IMR-90 (cell line): ENCODE data around the gene MYL12B. TPM values are rescaled to one million over a fixed set of nuclear protein-coding genes. Genes with fewer than 3 reads are reported as not detected.

ENCODE experiments used
- ATAC-seq: fragments of 200-7000 bp; cut with Tn5 transposase; 2 replicates; pipeline ENCODE4 v1.9.1; 2020; ENCODE audit warnings: low read depth, mild to moderate bottlenecking, moderate library complexity
- BruUV-seq: library from RNA; stranded (reverse); fragments of 400-500 nt; replicated peaks from 2 replicates; lab custom pipeline; 2021; lab: Mats Ljungman, UMichigan
- CTCF ChIA-PET: fragments of 300-600 bp; formaldehyde crosslinking; extraction: SDS; loops from one replicate; lab custom pipeline; 2021; ENCODE audit warnings: antibody characterized with exemption; lab: Yijun Ruan, JAX
- POLR2A ChIA-PET: fragments of 300-600 bp; sonication (Branson Sonifier 250); formaldehyde crosslinking; loops from one replicate; lab custom pipeline; 2022; ENCODE audit warnings: antibody characterized with exemption; ENCODE audit not compliant: unreplicated experiment; lab: Charles Lee
- DNase-seq: peaks from one replicate; pipeline ENCODE4 v3.0.0; 2013
- H2AFZ ChIP-seq: replicated peaks from 2 replicates; pipeline ENCODE3; 2013; ENCODE audit warnings: low read length, mild to moderate bottlenecking; ENCODE audit not compliant: poor library complexity
- H2AK5ac ChIP-seq: 2 replicates; pipeline ENCODE4 v1.6.1; 2013; ENCODE audit warnings: low read depth, low read length, inconsistent platforms
- H2AK9ac ChIP-seq: replicated peaks from 2 replicates; pipeline ENCODE3; 2013; ENCODE audit warnings: mild to moderate bottlenecking, low read depth, low read length, moderate library complexity; ENCODE audit not compliant: poor library complexity
- H2BK120ac ChIP-seq: 2 replicates; pipeline ENCODE4 v1.6.1; 2013; ENCODE audit warnings: low read depth, low read length, inconsistent platforms
- H2BK15ac ChIP-seq: 3 replicates; pipeline ENCODE4 v1.6.1; 2013; ENCODE audit warnings: low read depth, low read length, inconsistent platforms
- H2BK20ac ChIP-seq: 2 replicates; pipeline ENCODE4 v1.6.1; 2013; ENCODE audit warnings: low read depth, mild to moderate bottlenecking, inconsistent platforms, low read length, moderate library complexity
- H2BK5ac ChIP-seq: 2 replicates; pipeline ENCODE4 v1.6.1; 2013; ENCODE audit warnings: mild to moderate bottlenecking, low read depth, low read length, inconsistent platforms; ENCODE audit not compliant: poor library complexity, severe bottlenecking
- H3K14ac ChIP-seq: replicated peaks from 2 replicates; pipeline ENCODE4 v1.6.1; 2013; ENCODE audit warnings: low read depth, low read length, inconsistent platforms
- H3K18ac ChIP-seq: 2 replicates; pipeline ENCODE4 v1.6.1; 2013; ENCODE audit warnings: low read depth, low read length, control low read depth
- H3K23ac ChIP-seq: 2 replicates; pipeline ENCODE4 v1.6.1; 2013; ENCODE audit warnings: low read depth, low read length, inconsistent platforms
- H3K27ac ChIP-seq: 2 replicates; pipeline ENCODE4 v1.5.1; 2013; ENCODE audit warnings: mild to moderate bottlenecking, control low read depth, low read length; ENCODE audit not compliant: insufficient read depth
- H3K27me3 ChIP-seq: 2 replicates; pipeline ENCODE4 v1.6.1; 2013; ENCODE audit warnings: low read length; ENCODE audit not compliant: control insufficient read depth, insufficient read depth
- H3K36me3 ChIP-seq: 2 replicates; pipeline ENCODE4 v1.6.1; 2013; ENCODE audit warnings: low read length, mixed read lengths; ENCODE audit not compliant: control insufficient read depth, insufficient read depth
- H3K4ac ChIP-seq: 2 replicates; pipeline ENCODE4 v1.6.1; 2013; ENCODE audit warnings: low read depth, low read length, inconsistent platforms
- H3K4me1 ChIP-seq: 2 replicates; pipeline ENCODE4 v1.6.1; 2013; ENCODE audit warnings: low read length, mixed read lengths; ENCODE audit not compliant: control insufficient read depth, insufficient read depth
- H3K4me2 ChIP-seq: 2 replicates; pipeline ENCODE4 v1.6.1; 2013; ENCODE audit warnings: low read depth, mild to moderate bottlenecking, control low read depth, low read length, moderate library complexity
- H3K4me3 ChIP-seq: 2 replicates; pipeline ENCODE4 v1.5.1; 2013; ENCODE audit warnings: low read depth, mild to moderate bottlenecking, control low read depth, low read length, moderate library complexity; ENCODE audit not compliant: insufficient read depth
- H3K56ac ChIP-seq: 2 replicates; pipeline ENCODE4 v1.6.1; 2013; ENCODE audit warnings: low read length, inconsistent platforms; ENCODE audit not compliant: insufficient read depth; ENCODE audit errors: extremely low read depth
- H3K79me1 ChIP-seq, 2 experiments: 2 replicates each; pipeline ENCODE4 v1.6.1; 2013; ENCODE audit warnings: low read length in 2 of 2, inconsistent platforms in 1 of 2, low read depth in 1 of 2
- H3K9ac ChIP-seq: 2 replicates; pipeline ENCODE4 v1.6.1; 2013; ENCODE audit warnings: low read depth, low read length, control low read depth
- H3K9me1 ChIP-seq: 2 replicates; pipeline ENCODE4 v1.6.1; 2013; ENCODE audit warnings: low read length, inconsistent platforms; ENCODE audit not compliant: insufficient read depth
- H3K9me3 ChIP-seq: 2 replicates; pipeline ENCODE4 v1.6.1; 2013; ENCODE audit warnings: low read length; ENCODE audit not compliant: control insufficient read depth, insufficient read depth
- H4K20me1 ChIP-seq: 2 replicates; pipeline ENCODE4 v1.6.1; 2013; ENCODE audit warnings: low read length, inconsistent platforms; ENCODE audit not compliant: insufficient read depth
- H4K5ac ChIP-seq: 2 replicates; pipeline ENCODE4 v1.6.1; 2013; ENCODE audit warnings: mild to moderate bottlenecking, low read depth, low read length, control low read depth
- H4K8ac ChIP-seq, 2 experiments: 2 replicates each; pipeline ENCODE4 v1.6.1; 2013; ENCODE audit warnings: low read depth in 2 of 2, low read length in 2 of 2, control low read depth in 1 of 2, inconsistent platforms in 1 of 2
- H4K91ac ChIP-seq: 2 replicates; pipeline ENCODE4 v1.6.1; 2013; ENCODE audit warnings: low read depth, low read length, inconsistent platforms; ENCODE audit not compliant: insufficient read depth
- BHLHE40 ChIP-seq: fragments of 150-350 bp; IDR thresholded peaks from 2 replicates; pipeline ENCODE4 v1.6.1; 2016; ENCODE audit warnings: mild to moderate bottlenecking, low read depth, low read length
- CEBPB ChIP-seq: IDR thresholded peaks from 2 replicates; pipeline ENCODE4 v1.6.1; 2012; ENCODE audit warnings: low read depth, low read length, improper control_type of control experiment
- CHD1 ChIP-seq: IDR thresholded peaks from 2 replicates; pipeline ENCODE4 v1.6.1; 2012; ENCODE audit warnings: low read depth, low read length, improper control_type of control experiment
- CTCF ChIP-seq: conservative IDR thresholded peaks from 2 replicates; pipeline ENCODE4 v1.5.1; 2012; ENCODE audit warnings: mild to moderate bottlenecking, low read depth, low read length, improper control_type of control experiment
- ELK1 ChIP-seq: fragments of 150-350 bp; IDR thresholded peaks from 2 replicates; pipeline ENCODE4 v1.6.1; 2016; ENCODE audit warnings: low read depth, mild to moderate bottlenecking, low read length, moderate library complexity, borderline replicate concordance
- FOS ChIP-seq: fragments of 150-350 bp; IDR thresholded peaks from 2 replicates; pipeline ENCODE4 v1.6.1; 2016; ENCODE audit warnings: low read depth, low read length
- MAFK ChIP-seq: IDR thresholded peaks from 2 replicates; pipeline ENCODE4 v1.6.1; 2012; ENCODE audit warnings: low read depth, low read length, improper control_type of control experiment
- MAZ ChIP-seq: IDR thresholded peaks from 2 replicates; pipeline ENCODE4 v1.6.1; 2012; ENCODE audit warnings: low read depth, mild to moderate bottlenecking, low read length, improper control_type of control experiment, moderate library complexity, borderline replicate concordance
- MXI1 ChIP-seq: IDR thresholded peaks from 2 replicates; pipeline ENCODE4 v1.6.1; 2012; ENCODE audit warnings: low read depth, mild to moderate bottlenecking, low read length, moderate library complexity, borderline replicate concordance
- NFE2L2 ChIP-seq: fragments of 150-350 bp; IDR thresholded peaks from 2 replicates; pipeline ENCODE4 v1.6.1; 2016; ENCODE audit warnings: low read depth, mild to moderate bottlenecking, low read length
- POLR2A ChIP-seq: IDR thresholded peaks from 2 replicates; pipeline ENCODE4 v1.6.1; 2012; ENCODE audit warnings: mild to moderate bottlenecking, low read depth, low read length
- RAD21 ChIP-seq: IDR thresholded peaks from 2 replicates; pipeline ENCODE4 v1.6.1; 2012; ENCODE audit warnings: low read length, improper control_type of control experiment
- RFX5 ChIP-seq: IDR thresholded peaks from 2 replicates; pipeline ENCODE4 v1.8.0; 2012; ENCODE audit warnings: low read depth, mild to moderate bottlenecking, low read length, moderate library complexity
- SMC3 ChIP-seq: fragments of 150-350 bp; IDR thresholded peaks from 2 replicates; pipeline ENCODE4 v1.6.1; 2016; ENCODE audit warnings: low read depth, mild to moderate bottlenecking, antibody characterized with exemption, low read length, moderate library complexity
- USF2 ChIP-seq: fragments of 150-350 bp; IDR thresholded peaks from 2 replicates; pipeline ENCODE4 v1.6.1; 2017; ENCODE audit warnings: mild to moderate bottlenecking, antibody characterized with exemption, low read length, low read depth
- WGBS, 2 experiments: methylation state at CpG; one replicate each; pipeline versions ENCODE4 v1.1.5 to v1.1.7; 2013; ENCODE audit warnings: missing lambda C conversion rate in 2 of 2; ENCODE audit not compliant: insufficient read length in 1 of 2; ENCODE audit errors: extremely low coverage in 2 of 2; 5-methylcytosine and 5-hydroxymethylcytosine counted together
- dilution Hi-C: fragments of 300-500 bp; cut with HindIII; formaldehyde crosslinking; loops from one replicate; pipeline ENCODE4 v1.14.3; 2018; ENCODE audit warnings: low sequenced_read_pairs; ENCODE audit not compliant: unreplicated experiment
- in situ Hi-C: fragments of 300-500 bp; cut with MboI; formaldehyde crosslinking; loops from 3 replicates; pipeline ENCODE4 v1.14.3; 2019; ENCODE audit warnings: low sequenced_read_pairs, inconsistent platforms, mixed read lengths
- intact Hi-C: fragments of 100-400 bp; cut with micrococcal nuclease; formaldehyde crosslinking; loops from 2 replicates; pipeline ENCODE4 v1.10.0; 2022
- polyA plus RNA-seq, 3 experiments: library from polyadenylated mRNA; depleted of rRNA; stranded (reverse); fragments of >200 nt; gene quantifications; 2 replicates each; pipeline ENCODE4 v1.2.3, GENCODE V29; 2012; ENCODE audit warnings: low replicate concordance in 1 of 3
- total RNA-seq: library from RNA; depleted of rRNA; stranded (reverse); fragments of >200 nt; gene quantifications from 2 replicates; pipeline ENCODE4 v1.2.3, GENCODE V29; 2012

Gene MYL12B
- total and polyA plus RNA-seq, 2 of the 4 experiments (the other 2 are of a cell fraction) = 692 to 816 TPM

- H3K9ac ChIP-seq = no peak overlapping the region
- intact Hi-C loops = loop anchor here (1.0 kb wide), 1 partner anchor 142 kb away; no protein-coding TSS in a partner anchor
- H3K18ac ChIP-seq = no peak overlapping the region
- no peaks in the 10 kb centered on the region for H3K9me3 ChIP-seq
- dilution Hi-C loops = no loop called here
- peak; percentile 100 for DNase-seq
- H3K27ac ChIP-seq = no peak overlapping the region
- H3K27me3 ChIP-seq = no peaks in the 10 kb centered on the region
- no peak overlapping the region for H2AK5ac ChIP-seq
- H2AFZ ChIP-seq = no peak overlapping the region
- no TSS peak for BruUV-seq
- peaks cover 6% of the 10 kb centered on the region for H3K9me1 ChIP-seq
- peak overlapping the region; percentile 80 for H2BK5ac ChIP-seq
- H3K4ac ChIP-seq = peak overlapping the region; percentile 34; the same call in 1 of the 2 replicates
- H2BK15ac ChIP-seq = no peak overlapping the region; the same call in 2 of the 3 replicates
- H4K91ac ChIP-seq = no peak overlapping the region
- POLR2A ChIA-PET = no interaction called here
- H4K8ac ChIP-seq = no peak overlapping the region
- no peaks in the 10 kb centered on the region for H3K36me3 ChIP-seq
- no peak overlapping the region for H3K4me3 ChIP-seq
- no peaks in the 10 kb centered on the region for H3K79me1 ChIP-seq
- peak overlapping the region; percentile 27; the same call in 1 of the 2 replicates for H3K4me2 ChIP-seq
- 0% methylated on average over 2 of the region's 7 CpGs; no CpG with 5 or more reads in 1 of the 2 experiments for WGBS, 2 experiments
- H3K14ac ChIP-seq = no peak overlapping the region
- no peak overlapping the region for H2AK9ac ChIP-seq
- no peaks in the 10 kb centered on the region for H4K20me1 ChIP-seq
- no peak overlapping the region for H4K5ac ChIP-seq
- H3K23ac ChIP-seq = no peak overlapping the region
- in situ Hi-C loops = no loop called here
- peaks cover 6% of the 10 kb centered on the region for H3K4me1 ChIP-seq
- peak; percentile 98 for ATAC-seq
- peak; percentile 25; the same call in 1 of the 2 replicates for TF ChIP-seq SMC3
- TF ChIP-seq RFX5 = no peak
- peak; percentile 57 for TF ChIP-seq CEBPB
- no peak for TF ChIP-seq CTCF
- no peak for TF ChIP-seq CHD1
- TF ChIP-seq POLR2A = no peak
- no peak for TF ChIP-seq ELK1
- TF ChIP-seq USF2 = peak; percentile 31; the same call in 1 of the 2 replicates
- peak; percentile 64; the same call in 1 of the 2 replicates for TF ChIP-seq NFE2L2
- TF ChIP-seq RAD21 = 0 out of 2 replicates have a peak, but pooled peaks have one; percentile 19
- TF ChIP-seq MAFK = peak; percentile 33; the same call in 1 of the 2 replicates
- TF ChIP-seq BHLHE40 = peak; percentile 83
- TF ChIP-seq FOS = peak; percentile 98
- no peak for TF ChIP-seq MAZ
- TF ChIP-seq MXI1 = 0 out of 2 replicates have a peak, but pooled peaks have one; percentile 29
- H2BK120ac ChIP-seq = no peak overlapping the region; the same call in 1 of the 2 replicates
- H3K56ac ChIP-seq = no peak overlapping the region
- CTCF ChIA-PET = no interaction called here
- no peak overlapping the region for H2BK20ac ChIP-seq
Measured at GRCh38 chr18:3305354-3305762, 43.4 kb downstream of the MYL12B start.
